Measurements from ENCODE around the gene TCEA2. TPM values are rescaled to one million over a fixed set of nuclear protein-coding genes. Genes with fewer than 3 reads are reported as not detected.

Gene TCEA2
- total and polyA plus RNA-seq, 2 of the 13 experiments (the other 11 are each of a cell fraction or from before 2014, with no cell fraction given) = 28.1 to 33.7 TPM

GRCh38 chr20:64056889-64057627, 5.9 kb upstream of the TCEA2 start (continued):
- TF ChIP-seq, protein P1, sequence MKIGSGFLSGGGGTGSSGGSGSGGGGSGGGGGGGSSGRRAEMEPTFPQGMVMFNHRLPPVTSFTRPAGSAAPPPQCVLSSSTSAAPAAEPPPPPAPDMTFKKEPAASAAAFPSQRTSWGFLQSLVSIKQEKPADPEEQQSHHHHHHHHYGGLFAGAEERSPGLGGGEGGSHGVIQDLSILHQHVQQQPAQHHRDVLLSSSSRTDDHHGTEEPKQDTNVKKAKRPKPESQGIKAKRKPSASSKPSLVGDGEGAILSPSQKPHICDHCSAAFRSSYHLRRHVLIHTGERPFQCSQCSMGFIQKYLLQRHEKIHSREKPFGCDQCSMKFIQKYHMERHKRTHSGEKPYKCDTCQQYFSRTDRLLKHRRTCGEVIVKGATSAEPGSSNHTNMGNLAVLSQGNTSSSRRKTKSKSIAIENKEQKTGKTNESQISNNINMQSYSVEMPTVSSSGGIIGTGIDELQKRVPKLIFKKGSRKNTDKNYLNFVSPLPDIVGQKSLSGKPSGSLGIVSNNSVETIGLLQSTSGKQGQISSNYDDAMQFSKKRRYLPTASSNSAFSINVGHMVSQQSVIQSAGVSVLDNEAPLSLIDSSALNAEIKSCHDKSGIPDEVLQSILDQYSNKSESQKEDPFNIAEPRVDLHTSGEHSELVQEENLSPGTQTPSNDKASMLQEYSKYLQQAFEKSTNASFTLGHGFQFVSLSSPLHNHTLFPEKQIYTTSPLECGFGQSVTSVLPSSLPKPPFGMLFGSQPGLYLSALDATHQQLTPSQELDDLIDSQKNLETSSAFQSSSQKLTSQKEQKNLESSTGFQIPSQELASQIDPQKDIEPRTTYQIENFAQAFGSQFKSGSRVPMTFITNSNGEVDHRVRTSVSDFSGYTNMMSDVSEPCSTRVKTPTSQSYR (CRISPR knock-in tag; IDR thresholded peaks at IDR 0.05; ENCODE audit: borderline replicate concordance) = no peak; the same call in 1 of the 2 replicates
- no peak for TF ChIP-seq ZBTB7B (CRISPR knock-in tag; IDR thresholded peaks at IDR 0.05)
- no peak for TF ChIP-seq ARNT2 (CRISPR knock-in tag; IDR thresholded peaks at IDR 0.05; ENCODE audit: low read depth)
- no peak for TF ChIP-seq ZKSCAN1 (IDR thresholded peaks at IDR 0.05; ENCODE audit: low read length)
- peak; percentile 83; the same call in 1 of the 2 replicates for TF ChIP-seq CCDC6 (CRISPR knock-in tag; IDR thresholded peaks at IDR 0.05)
- TF ChIP-seq ZNF367 (CRISPR knock-in tag; IDR thresholded peaks at IDR 0.05; ENCODE audit: borderline replicate concordance) = no peak
- TF ChIP-seq, protein P2, sequence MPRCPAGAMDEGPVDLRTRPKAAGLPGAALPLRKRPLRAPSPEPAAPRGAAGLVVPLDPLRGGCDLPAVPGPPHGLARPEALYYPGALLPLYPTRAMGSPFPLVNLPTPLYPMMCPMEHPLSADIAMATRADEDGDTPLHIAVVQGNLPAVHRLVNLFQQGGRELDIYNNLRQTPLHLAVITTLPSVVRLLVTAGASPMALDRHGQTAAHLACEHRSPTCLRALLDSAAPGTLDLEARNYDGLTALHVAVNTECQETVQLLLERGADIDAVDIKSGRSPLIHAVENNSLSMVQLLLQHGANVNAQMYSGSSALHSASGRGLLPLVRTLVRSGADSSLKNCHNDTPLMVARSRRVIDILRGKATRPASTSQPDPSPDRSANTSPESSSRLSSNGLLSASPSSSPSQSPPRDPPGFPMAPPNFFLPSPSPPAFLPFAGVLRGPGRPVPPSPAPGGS (CRISPR knock-in tag; IDR thresholded peaks at IDR 0.05) = peak; percentile 86
- no peak for TF ChIP-seq ZNF614 (CRISPR knock-in tag; IDR thresholded peaks at IDR 0.05; ENCODE audit: borderline replicate concordance)
- TF ChIP-seq, protein P3, sequence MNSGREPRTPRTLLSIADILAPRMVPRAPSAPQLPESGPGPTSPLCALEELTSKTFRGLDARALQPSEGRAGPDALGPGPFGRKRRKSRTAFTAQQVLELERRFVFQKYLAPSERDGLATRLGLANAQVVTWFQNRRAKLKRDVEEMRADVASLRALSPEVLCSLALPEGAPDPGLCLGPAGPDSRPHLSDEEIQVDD (CRISPR knock-in tag; IDR thresholded peaks at IDR 0.05; ENCODE audit: borderline replicate concordance) = no peak
- TF ChIP-seq, protein P4, sequence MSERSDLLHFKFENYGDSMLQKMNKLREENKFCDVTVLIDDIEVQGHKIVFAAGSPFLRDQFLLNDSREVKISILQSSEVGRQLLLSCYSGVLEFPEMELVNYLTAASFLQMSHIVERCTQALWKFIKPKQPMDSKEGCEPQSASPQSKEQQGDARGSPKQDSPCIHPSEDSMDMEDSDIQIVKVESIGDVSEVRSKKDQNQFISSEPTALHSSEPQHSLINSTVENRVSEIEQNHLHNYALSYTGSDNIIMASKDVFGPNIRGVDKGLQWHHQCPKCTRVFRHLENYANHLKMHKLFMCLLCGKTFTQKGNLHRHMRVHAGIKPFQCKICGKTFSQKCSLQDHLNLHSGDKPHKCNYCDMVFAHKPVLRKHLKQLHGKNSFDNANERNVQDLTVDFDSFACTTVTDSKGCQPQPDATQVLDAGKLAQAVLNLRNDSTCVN (CRISPR knock-in tag; IDR thresholded peaks at IDR 0.05; ENCODE audit: borderline replicate concordance) = no peak
- TF ChIP-seq ZBTB42 (CRISPR knock-in tag; IDR thresholded peaks at IDR 0.05) = 0 out of 2 replicates have a peak, but pooled peaks have one; percentile 11
- TF ChIP-seq HCFC1 (IDR thresholded peaks at IDR 0.05; ENCODE audit: low read depth, low read length) = no peak
- no peak for TF ChIP-seq ATM (IDR thresholded peaks at IDR 0.05; ENCODE audit: borderline replicate concordance)
- TF ChIP-seq ZNF512B (CRISPR knock-in tag; IDR thresholded peaks at IDR 0.05; ENCODE audit: borderline replicate concordance) = no peak
- no peak for TF ChIP-seq ZNF577 (CRISPR knock-in tag; IDR thresholded peaks at IDR 0.05; ENCODE audit: borderline replicate concordance, low read depth)
- TF ChIP-seq THAP8 (CRISPR knock-in tag; IDR thresholded peaks at IDR 0.05; ENCODE audit: borderline replicate concordance) = no peak
- TF ChIP-seq GPBP1L1 (CRISPR knock-in tag; IDR thresholded peaks at IDR 0.05) = no peak
